Stimulated activated CD4-positive, alpha-beta T cell treated with anti-CD3 and anti-CD28 coated beads, Interleukin-2, amount 100 ng/mL, for 48 hours (primary cell): ENCODE data around the gene GDPD5.
A peak's percentile ranks its signal among the peaks of the same experiment; 100 is the strongest.

ENCODE experiments used
- DNase-seq, 2 donors: peaks; one replicate each; pipeline ENCODE4 v3.0.0-alpha.2; 2020

The GDPD5 gene

GRCh38 chr11:75525433-75526191 lies at the start of gene GDPD5:
Gene GDPD5, minus strand, starts transcription at chr11:75525941. Its CDS starts 48,206 bp downstream, at chr11:75477735.
- DNase-seq = peak; percentile 81 to 85

- DNase-seq = no peak
Measured at GRCh38 chr11:75574698-75575602, 49.2 kb upstream of the GDPD5 start.

DNA sequence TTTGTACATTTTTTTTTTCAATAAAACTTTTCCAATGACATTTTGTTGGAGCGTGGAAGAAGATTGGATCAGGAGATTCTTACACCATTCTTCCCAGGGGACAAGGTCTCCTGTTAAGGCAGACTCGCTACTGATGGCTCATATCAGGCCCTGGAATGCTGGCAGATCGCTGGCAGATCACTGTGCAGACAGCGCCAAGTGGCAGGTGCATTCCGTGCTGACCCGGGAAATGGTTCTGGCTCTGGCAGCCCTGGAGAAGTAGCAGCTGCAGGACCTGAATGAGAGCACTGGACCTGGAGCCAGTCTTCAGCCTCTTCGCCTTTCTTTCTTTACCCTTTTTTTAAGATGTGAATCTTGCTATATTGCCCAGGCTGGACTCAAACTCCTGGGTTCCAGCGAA lies 47.0 kb upstream of the GDPD5 start:
- no peak for DNase-seq

DNA sequence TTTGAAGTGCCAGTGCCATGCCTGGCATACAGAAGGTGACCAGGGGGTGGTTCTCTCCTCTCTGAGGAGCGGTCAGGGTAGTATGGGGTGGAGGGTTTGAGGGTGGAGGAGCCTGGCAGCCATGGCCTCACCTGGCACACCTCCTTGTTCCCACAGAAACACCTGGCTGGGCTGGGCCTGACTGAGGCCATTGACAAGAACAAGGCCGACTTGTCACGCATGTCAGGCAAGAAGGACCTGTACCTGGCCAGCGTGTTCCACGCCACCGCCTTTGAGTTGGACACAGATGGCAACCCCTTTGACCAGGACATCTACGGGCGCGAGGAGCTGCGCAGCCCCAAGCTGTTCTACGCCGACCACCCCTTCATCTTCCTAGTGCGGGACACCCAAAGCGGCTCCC lies 45.9 kb upstream of the GDPD5 start:
- DNase-seq = no peak

- DNase-seq = no peak
Measured at GRCh38 chr11:75570559-75571139, 44.9 kb upstream of the GDPD5 start.

- no peak for DNase-seq
Measured at GRCh38 chr11:75568616-75569219, 43.0 kb upstream of the GDPD5 start.

DNA sequence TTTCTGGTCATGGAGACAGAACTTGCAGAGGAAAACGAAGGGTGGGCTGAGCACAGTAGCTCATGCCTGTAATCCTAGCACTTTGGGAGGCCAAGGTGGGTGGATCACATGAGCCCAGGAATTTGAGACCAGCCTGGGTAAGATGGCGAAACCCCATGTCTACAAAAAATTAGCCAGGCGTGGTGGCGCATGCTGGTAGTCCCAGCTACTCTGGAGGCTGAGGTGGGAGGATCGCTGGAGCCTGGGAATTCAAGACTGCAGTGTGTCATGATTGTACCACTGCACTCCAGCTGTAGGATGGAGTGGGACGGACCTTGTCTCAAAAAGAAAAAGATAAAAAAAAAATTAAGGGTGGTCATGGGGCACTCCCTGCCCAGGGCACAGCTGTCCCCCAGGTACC lies 42.2 kb upstream of the GDPD5 start:
- DNase-seq = no peak

- no peak for DNase-seq
Measured at GRCh38 chr11:75566763-75567279, 41.1 kb upstream of the GDPD5 start.

- DNase-seq = no peak
Measured at GRCh38 chr11:75565916-75566762, 40.4 kb upstream of the GDPD5 start.

GRCh38 chr11:75565221-75565814 lies 39.6 kb upstream of the GDPD5 start:
- no peak for DNase-seq

- no peak for DNase-seq
Measured at GRCh38 chr11:75563978-75564552, 38.3 kb upstream of the GDPD5 start.

GRCh38 chr11:75563501-75563977 lies 37.8 kb upstream of the GDPD5 start:
- DNase-seq = no peak

GRCh38 chr11:75562836-75563484 lies 37.2 kb upstream of the GDPD5 start:
- no peak for DNase-seq

- DNase-seq = peak; percentile 64 to 69
Measured at GRCh38 chr11:75562048-75562835, 36.5 kb upstream of the GDPD5 start, which contains the start of gene SERPINH1. Gene SERPINH1, plus strand, starts transcription at chr11:75562253. Its CDS starts 4,097 bp downstream, at chr11:75566350.

DNA sequence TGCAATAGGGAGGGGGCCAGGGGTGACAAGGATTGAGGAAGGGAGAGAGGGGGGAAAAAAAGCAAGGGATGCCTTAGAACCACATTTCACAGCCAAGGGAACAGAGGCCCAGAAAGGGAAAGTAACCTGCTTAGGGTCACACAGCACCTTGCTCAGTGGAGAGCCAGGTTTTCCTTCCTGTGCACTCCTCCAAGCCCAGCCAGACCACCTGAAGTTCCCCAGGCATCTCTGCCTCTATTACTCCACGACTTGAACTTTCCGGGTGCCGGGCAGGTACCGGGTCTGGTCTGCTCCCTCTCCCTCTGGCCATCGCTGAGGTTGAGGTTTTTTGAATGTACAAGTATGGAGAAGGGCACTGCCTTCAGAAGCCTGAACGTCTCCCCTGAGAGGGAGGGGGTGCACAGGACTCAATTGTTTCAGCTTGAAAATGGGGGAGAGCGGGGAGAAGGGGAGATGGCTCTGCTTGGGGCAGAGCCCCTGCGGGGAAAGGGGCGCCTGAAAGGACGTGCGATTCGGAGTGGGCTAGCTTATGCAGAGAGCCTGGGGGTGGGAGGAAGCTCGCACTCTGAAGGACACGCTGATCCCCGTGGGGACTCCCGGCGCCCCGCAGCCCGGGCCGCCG lies 35.8 kb upstream of the GDPD5 start:
- DNase-seq = no peak

DNA sequence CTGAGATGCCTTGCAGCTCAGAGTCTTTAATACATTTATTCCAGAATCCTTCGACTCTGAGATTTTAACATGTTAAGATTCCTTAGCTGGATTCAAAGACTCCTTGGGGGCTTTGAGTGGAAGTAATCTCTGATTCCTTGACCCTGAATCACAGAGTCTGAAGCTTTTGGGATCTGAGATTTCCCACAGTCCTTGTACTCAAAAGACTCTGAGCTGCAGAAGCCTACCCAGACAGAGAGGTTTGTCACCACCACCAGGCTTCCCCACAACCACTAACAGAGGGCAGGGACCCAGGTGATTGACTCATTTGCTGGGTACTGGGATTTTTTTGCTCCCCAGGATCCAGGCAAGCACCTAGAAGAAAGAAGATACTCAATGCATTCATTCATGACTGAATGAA lies 34.9 kb upstream of the GDPD5 start:
- DNase-seq = no peak

GRCh38 chr11:75558939-75559843 lies 33.5 kb upstream of the GDPD5 start:
- DNase-seq = no peak
